SK-N-SH treated with all-trans-retinoic acid at 6 μM for 48 hours (cell line): ENCODE measurements around the gene ING1.

ENCODE experiments used
- ATAC-seq: fragments of 200-7000 bp; cut with Tn5 transposase; 3 replicates; pipeline ENCODE4 v1.9.1; 2020; ENCODE audit warnings: mild to moderate bottlenecking, moderate library complexity
- ARNTL ChIP-seq: fragments of 450-650 bp; formaldehyde crosslinking; IDR thresholded peaks from 2 replicates; pipeline ENCODE4 v1.5.0; 2020; ENCODE audit warnings: low read depth, mild to moderate bottlenecking, moderate library complexity, borderline replicate concordance
- BACH2 ChIP-seq: fragments of 250-450 bp; sonication (Bioruptor Pico); IDR thresholded peaks from 2 replicates; pipeline ENCODE4 v1.9.0; 2021; ENCODE audit warnings: mild to moderate bottlenecking, borderline replicate concordance
- CREB5 ChIP-seq: fragments of 250-450 bp; sonication (Bioruptor Pico); IDR thresholded peaks from 2 replicates; pipeline ENCODE4 v1.5.1; 2020; ENCODE audit warnings: low read depth, mild to moderate bottlenecking, moderate library complexity
- CSDC2 ChIP-seq: fragments of 250-450 bp; sonication (Bioruptor Pico); IDR thresholded peaks from 2 replicates; pipeline ENCODE4 v1.5.0; 2020; ENCODE audit warnings: mild to moderate bottlenecking, moderate library complexity
- CSRNP3 ChIP-seq: fragments of 250-450 bp; sonication (Bioruptor Pico); IDR thresholded peaks from 2 replicates; pipeline ENCODE4 v1.5.1; 2021; ENCODE audit warnings: mild to moderate bottlenecking, moderate library complexity
- ESRRG ChIP-seq: fragments of 250-450 bp; sonication (Bioruptor Pico); IDR thresholded peaks from 2 replicates; pipeline ENCODE4 v1.6.1; 2021; ENCODE audit warnings: mild to moderate bottlenecking
- GLIS3 ChIP-seq: fragments of 250-450 bp; sonication (Bioruptor Pico); IDR thresholded peaks from 2 replicates; pipeline ENCODE4 v1.5.0; 2020; ENCODE audit warnings: mild to moderate bottlenecking, moderate library complexity
- ISL1 ChIP-seq: fragments of 250-450 bp; sonication (Bioruptor Pico); IDR thresholded peaks from 2 replicates; pipeline ENCODE4 v2.1.2; 2022; ENCODE audit warnings: mild to moderate bottlenecking, moderate library complexity
- OSR1 ChIP-seq: fragments of 250-450 bp; sonication (Bioruptor Pico); IDR thresholded peaks from 2 replicates; pipeline ENCODE4 v1.8.0; 2022; ENCODE audit warnings: moderate library complexity, mild to moderate bottlenecking, inconsistent platforms
- PATZ1 ChIP-seq: fragments of 250-450 bp; sonication (Bioruptor Pico); IDR thresholded peaks from 2 replicates; pipeline ENCODE4 v1.8.0; 2020; ENCODE audit warnings: mild to moderate bottlenecking, moderate library complexity, borderline replicate concordance
- POU6F1 ChIP-seq: fragments of 250-450 bp; sonication (Bioruptor Pico); IDR thresholded peaks from 2 replicates; pipeline ENCODE4 v1.8.0; 2021; ENCODE audit warnings: low read depth, mild to moderate bottlenecking, moderate library complexity, borderline replicate concordance
- RARB ChIP-seq: fragments of 250-450 bp; sonication (Bioruptor Pico); IDR thresholded peaks from 2 replicates; pipeline ENCODE4 v1.8.0; 2021; ENCODE audit warnings: mild to moderate bottlenecking, moderate library complexity
- SNAI2 ChIP-seq: fragments of 250-450 bp; sonication (Bioruptor Pico); IDR thresholded peaks from 2 replicates; pipeline ENCODE4 v1.5.0; 2020; ENCODE audit warnings: mild to moderate bottlenecking, moderate library complexity
- TOX ChIP-seq: fragments of 250-450 bp; sonication (Bioruptor Pico); IDR thresholded peaks from 2 replicates; pipeline ENCODE4 v1.8.0; 2021; ENCODE audit warnings: mild to moderate bottlenecking, moderate library complexity, borderline replicate concordance
- TSHZ2 ChIP-seq: fragments of 250-450 bp; sonication (Bioruptor Pico); IDR thresholded peaks from 2 replicates; pipeline ENCODE4 v1.5.0; 2020; ENCODE audit warnings: mild to moderate bottlenecking, moderate library complexity
- ZC3H10 ChIP-seq: fragments of 250-450 bp; sonication (Bioruptor Pico); IDR thresholded peaks from 2 replicates; pipeline ENCODE4 v1.5.1; 2021; ENCODE audit warnings: mild to moderate bottlenecking, moderate library complexity
- ZFP3 ChIP-seq: fragments of 250-450 bp; sonication (Bioruptor Pico); IDR thresholded peaks from 2 replicates; pipeline ENCODE4 v1.5.0; 2020; ENCODE audit warnings: mild to moderate bottlenecking, moderate library complexity
- ZNF565 ChIP-seq: fragments of 450-650 bp; formaldehyde crosslinking; conservative IDR thresholded peaks from 2 replicates; pipeline ENCODE4 v1.5.0; 2020; ENCODE audit warnings: low read depth, mild to moderate bottlenecking, moderate library complexity
- ZNF70 ChIP-seq: fragments of 450-650 bp; formaldehyde crosslinking; IDR thresholded peaks from 2 replicates; pipeline ENCODE4 v1.5.0; 2020; ENCODE audit warnings: mild to moderate bottlenecking, moderate library complexity
- ZNF8 ChIP-seq: fragments of 450-650 bp; formaldehyde crosslinking; IDR thresholded peaks from 2 replicates; pipeline ENCODE4 v1.5.0; 2020; ENCODE audit warnings: mild to moderate bottlenecking, moderate library complexity

Gene ING1

GRCh38 chr13:110702089-110702488, 11.4 kb upstream of the ING1 start:
- no peak for ATAC-seq
- TF ChIP-seq ZNF70, result no peak
- no peak for TF ChIP-seq PATZ1 (CRISPR knock-in tag)
- no peak for TF ChIP-seq SNAI2 (CRISPR knock-in tag)
- TF ChIP-seq CREB5 (CRISPR knock-in tag), result no peak
- TF ChIP-seq CSDC2, result no peak
- no peak for TF ChIP-seq ESRRG
- TF ChIP-seq RARB (CRISPR knock-in tag), result no peak
- no peak for TF ChIP-seq ZNF8 (CRISPR knock-in tag)
- no peak for TF ChIP-seq BACH2

- no peak for TF ChIP-seq PATZ1 (CRISPR knock-in tag)
- no peak for TF ChIP-seq ISL1 (CRISPR knock-in tag)
- no peak for TF ChIP-seq RARB (CRISPR knock-in tag)
- no peak for TF ChIP-seq TOX (CRISPR knock-in tag)
- TF ChIP-seq ESRRG, result no peak
- TF ChIP-seq ZFP3 (CRISPR knock-in tag), result no peak
- TF ChIP-seq ZNF8 (CRISPR knock-in tag), result no peak
- TF ChIP-seq SNAI2 (CRISPR knock-in tag), result no peak
- TF ChIP-seq POU6F1, result no peak
- no peak for TF ChIP-seq ARNTL (CRISPR knock-in tag)
- TF ChIP-seq GLIS3, result no peak
- TF ChIP-seq CSRNP3, result no peak
- TF ChIP-seq ZNF70, result no peak
- TF ChIP-seq OSR1 (CRISPR knock-in tag), result no peak
- no peak for TF ChIP-seq ZNF565 (CRISPR knock-in tag)
- no peak for TF ChIP-seq ZC3H10 (CRISPR knock-in tag)
- TF ChIP-seq BACH2, result no peak
- TF ChIP-seq, all 23 proteins: peak for 0
- no peak for ATAC-seq
Measured at GRCh38 chr13:110702591-110703526, 10.6 kb upstream of the ING1 start.

- no peak for ATAC-seq
- no peak for TF ChIP-seq CREB5 (CRISPR knock-in tag)
- TF ChIP-seq BACH2, result no peak
- TF ChIP-seq GLIS3, result no peak
- no peak for TF ChIP-seq TSHZ2
- TF ChIP-seq RARB (CRISPR knock-in tag), result no peak
- TF ChIP-seq, all 23 proteins: peak for 0
Measured at GRCh38 chr13:110705356-110705825, 8.1 kb upstream of the ING1 start.
